ENCODE results near the gene CDKN2D. TPM values are rescaled to one million over a fixed set of nuclear protein-coding genes. Genes with fewer than 3 reads are reported as not detected.

Gene CDKN2D
- total RNA-seq, result 10 to 100 TPM in 1 of 2 donors, 1 to 10 TPM in 1; 10.0 to 12.7 TPM

DNA sequence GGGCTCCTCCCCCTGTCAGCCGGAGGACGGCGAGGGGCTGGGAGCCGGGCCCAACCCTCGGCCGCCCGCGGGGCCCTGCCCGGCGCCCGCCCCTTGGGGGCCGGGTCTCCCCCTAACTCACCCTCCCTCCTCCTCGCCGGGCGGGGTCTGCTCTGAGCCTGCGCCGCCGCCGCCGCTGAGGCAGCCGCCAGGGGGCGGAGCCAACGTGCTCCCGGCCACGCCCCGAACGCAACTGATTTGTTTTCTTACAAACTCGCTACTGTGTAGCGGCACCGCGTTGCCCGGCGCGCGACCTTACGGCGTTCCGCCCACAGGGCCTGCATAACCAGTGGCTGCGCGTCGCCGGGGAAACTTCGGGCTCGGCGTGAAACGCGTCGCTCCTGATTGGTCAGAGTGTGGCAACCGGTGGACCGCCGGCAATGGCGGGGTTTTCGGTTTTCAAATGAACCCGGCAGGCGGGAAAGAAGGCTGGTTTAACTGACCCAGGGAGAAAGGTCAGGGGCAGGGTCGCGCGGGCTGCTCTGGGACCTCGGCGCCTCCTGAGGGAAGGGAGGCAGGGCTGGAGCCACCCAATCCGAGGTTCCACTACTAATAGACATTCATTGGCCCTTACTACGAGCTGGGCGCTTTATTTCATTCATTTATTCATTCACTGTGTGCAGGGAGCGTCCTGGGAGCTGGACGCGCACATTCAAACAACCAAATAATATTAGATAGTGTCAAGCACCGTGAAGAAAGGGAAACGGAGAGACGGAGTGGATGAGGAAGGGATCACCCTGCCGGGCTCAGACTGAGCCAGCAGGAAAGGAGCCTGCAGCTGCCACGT is at the start of gene CDKN2D:
Gene CDKN2D (minus strand): TSS at position 154 of the 826 bp plus-strand sequence. CDS start 326 bp downstream, outside the sequence.

DNA sequence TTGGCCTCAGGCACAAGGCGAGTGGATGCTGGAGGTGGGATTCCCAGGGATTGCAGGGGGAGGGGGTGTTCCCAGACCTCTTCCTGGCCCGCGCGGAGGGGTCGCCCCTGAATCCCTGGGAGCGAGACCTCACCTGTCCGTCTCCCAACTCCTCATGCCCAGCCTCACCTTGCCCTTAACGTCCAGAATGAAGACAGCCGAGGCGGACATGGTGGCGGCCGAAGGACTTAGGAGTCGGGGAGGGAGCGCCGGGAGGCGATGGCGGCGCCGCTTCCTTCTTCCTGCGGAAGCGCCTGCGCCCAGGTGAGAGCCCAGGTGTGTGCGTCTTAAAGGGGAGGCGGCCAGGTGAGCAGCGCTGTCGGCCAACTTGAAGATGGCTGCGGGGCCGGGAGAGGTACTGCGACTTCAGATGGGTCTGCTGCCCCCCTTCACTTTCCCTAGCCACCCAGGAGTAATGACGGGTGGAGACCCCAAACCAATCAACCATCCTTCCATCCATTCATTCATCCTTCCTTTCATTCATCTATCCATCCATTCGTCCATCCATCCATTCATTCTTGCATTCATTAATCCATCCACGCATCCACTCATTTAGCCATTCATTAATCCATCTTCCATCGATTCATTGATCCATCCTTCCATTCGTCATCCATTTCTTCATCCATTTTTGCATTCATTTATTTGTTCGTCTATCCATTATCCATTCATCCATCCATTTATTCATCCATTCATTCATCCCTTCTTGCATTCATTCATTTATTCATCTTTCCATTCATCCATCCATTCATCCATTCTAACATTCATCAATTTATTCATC is 18.5 kb upstream of the CDKN2D start, which contains the start of gene AP1M2:
Gene AP1M2 (minus strand): TSS at position 291 of the 817 bp plus-strand sequence. CDS start 81 bp downstream, at position 210.

GRCh38 chr19:10565567-10566407 is 3.0 kb downstream of the CDKN2D start, which contains the start of gene KRI1:
TSS of gene KRI1 (minus strand) at chr19:10566010. CDS start at chr19:10565999, 11 bp downstream.

GRCh38 chr19:10543420-10544241 is 25.1 kb downstream of the CDKN2D start, which contains the start of gene ATG4D:
TSS of gene ATG4D (plus strand) at chr19:10543904. CDS start at chr19:10544091, 187 bp downstream.

DNA sequence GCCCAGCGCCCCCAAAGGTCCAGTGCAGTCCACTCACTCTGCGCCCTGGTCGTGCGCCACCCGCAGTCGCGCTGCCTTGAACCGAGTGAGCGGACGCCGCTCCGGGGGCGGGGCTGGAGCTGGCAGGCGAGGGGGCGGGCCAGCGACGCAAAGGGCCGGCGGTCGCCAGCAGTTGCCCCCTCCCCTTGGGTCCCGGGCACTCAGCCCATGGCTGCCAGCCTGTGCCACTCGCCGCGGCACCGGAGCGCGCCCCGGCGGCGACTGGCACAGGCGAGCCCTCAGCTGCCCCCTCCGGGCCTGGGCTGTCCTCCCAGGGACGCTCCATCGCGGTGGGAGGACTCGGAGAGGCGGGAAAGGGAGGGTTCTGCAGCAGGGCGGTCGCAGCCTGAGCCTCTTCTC is 51.4 kb downstream of the CDKN2D start, which contains the start of gene S1PR5:
Gene S1PR5 (minus strand): TSS at position 87 of the 399 bp plus-strand sequence. CDS start 2,436 bp downstream, outside the sequence.

Small RNAs within 50 kb of the gene (small RNA-seq; reads per million reads assigned to genes)
- gene MIR1238 (0 reads per million in 2 donors), gene RNU7-140P (0 reads per million in 2 donors)

Other genes with a start within 250 kb of the CDKN2D start
- 10 to 100 TPM; 13.1 to 15.3 TPM for gene RAVER1, start 235.4 kb downstream of the CDKN2D start, total RNA-seq
- gene ICAM3, start 229.4 kb downstream of the CDKN2D start, total RNA-seq, result 10 to 100 TPM in 1 of 2 donors, 1 to 10 TPM in 1; 5.5 to 10.3 TPM
- 10 to 100 TPM; 69.5 to 85.6 TPM for gene TYK2, start 188.4 kb downstream of the CDKN2D start, total RNA-seq
- 100 to 1,000 TPM; 143 to 207 TPM for gene CDC37, start 165.4 kb downstream of the CDKN2D start, total RNA-seq
- gene PDE4A, start 148.4 kb downstream of the CDKN2D start, total RNA-seq, result 1 to 10 TPM; 5.3 to 6.5 TPM
- 10 to 100 TPM; 67.3 to 71.6 TPM for gene KEAP1, start 65.6 kb downstream of the CDKN2D start, total RNA-seq
- gene S1PR5, start 51.5 kb downstream of the CDKN2D start, total RNA-seq, result under 1 TPM in 1 of 2 donors, not detected in 1; under 0.01 TPM
- gene ATG4D, start 25.1 kb downstream of the CDKN2D start, total RNA-seq, result 10 to 100 TPM; 26.8 to 35.3 TPM
- 10 to 100 TPM in 1 of 2 donors, 1 to 10 TPM in 1; 5.9 to 10.3 TPM for gene KRI1, start 3.0 kb downstream of the CDKN2D start, total RNA-seq
- not detected for gene AP1M2, start 18.3 kb upstream of the CDKN2D start, total RNA-seq
- gene SLC44A2, start 56.6 kb upstream of the CDKN2D start, total RNA-seq, result 1 to 10 TPM; 6.7 to 9.3 TPM
- 100 to 1,000 TPM; 106 to 163 TPM for gene ILF3, start 85.4 kb upstream of the CDKN2D start, total RNA-seq
- gene QTRT1, start 132.5 kb upstream of the CDKN2D start, total RNA-seq, result 10 to 100 TPM; 27.2 to 38.3 TPM
- gene DNM2, start 149.1 kb upstream of the CDKN2D start, total RNA-seq, result 100 to 1,000 TPM; 110 to 114 TPM